ENCODE results near the gene PWP1. TPM values are rescaled to one million over a fixed set of nuclear protein-coding genes. Genes with fewer than 3 reads are reported as not detected.

PWP1 gene
- 10 to 100 TPM; 60.7 to 70.8 (median 69.0) TPM for total RNA-seq

DNA sequence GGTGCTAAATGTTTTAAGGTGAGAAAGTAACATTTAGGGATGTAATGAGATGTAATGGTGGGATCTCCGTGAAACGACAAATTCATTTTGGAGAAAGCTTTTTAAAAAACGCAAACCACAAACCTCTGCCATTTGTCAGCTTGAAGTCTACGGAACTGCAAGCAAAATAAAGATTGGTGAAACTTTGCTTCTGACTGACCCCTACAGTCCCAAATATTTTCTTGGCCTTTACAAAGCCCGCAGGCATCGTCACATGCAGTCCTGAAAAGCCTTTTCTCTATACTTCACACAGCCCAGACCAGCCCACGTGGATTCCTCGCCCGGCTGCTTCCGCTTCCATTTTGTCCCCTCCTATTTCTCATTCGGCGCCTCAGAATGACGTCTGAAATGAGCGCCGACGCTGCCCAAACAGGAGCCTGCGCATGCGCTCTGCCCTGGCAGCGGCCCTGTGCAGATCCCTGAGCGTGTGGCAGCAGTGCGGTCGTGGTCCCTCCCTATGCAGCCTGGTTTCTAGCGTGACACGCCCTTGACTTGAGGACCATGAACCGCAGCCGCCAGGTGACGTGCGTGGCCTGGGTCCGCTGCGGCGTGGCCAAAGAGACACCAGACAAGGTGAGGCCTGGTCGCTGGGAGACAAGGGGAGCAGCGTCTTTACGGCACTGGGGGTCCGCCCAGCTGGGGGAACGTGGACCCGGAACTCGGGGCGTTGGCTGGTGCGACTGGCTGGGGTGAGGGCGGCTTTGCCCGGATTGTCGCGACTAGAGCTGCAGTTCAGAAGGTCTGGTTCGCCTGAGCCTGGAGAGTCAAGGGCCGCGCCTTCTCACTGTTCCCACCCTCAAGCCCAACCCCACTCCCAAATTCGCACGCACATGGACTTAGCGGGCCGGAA is at the start of gene PWP1:
Gene PWP1 (plus strand): TSS at position 440 of the 889 bp plus-strand sequence. CDS start 101 bp downstream, at position 541.
- TF ChIP-seq, protein P1, sequence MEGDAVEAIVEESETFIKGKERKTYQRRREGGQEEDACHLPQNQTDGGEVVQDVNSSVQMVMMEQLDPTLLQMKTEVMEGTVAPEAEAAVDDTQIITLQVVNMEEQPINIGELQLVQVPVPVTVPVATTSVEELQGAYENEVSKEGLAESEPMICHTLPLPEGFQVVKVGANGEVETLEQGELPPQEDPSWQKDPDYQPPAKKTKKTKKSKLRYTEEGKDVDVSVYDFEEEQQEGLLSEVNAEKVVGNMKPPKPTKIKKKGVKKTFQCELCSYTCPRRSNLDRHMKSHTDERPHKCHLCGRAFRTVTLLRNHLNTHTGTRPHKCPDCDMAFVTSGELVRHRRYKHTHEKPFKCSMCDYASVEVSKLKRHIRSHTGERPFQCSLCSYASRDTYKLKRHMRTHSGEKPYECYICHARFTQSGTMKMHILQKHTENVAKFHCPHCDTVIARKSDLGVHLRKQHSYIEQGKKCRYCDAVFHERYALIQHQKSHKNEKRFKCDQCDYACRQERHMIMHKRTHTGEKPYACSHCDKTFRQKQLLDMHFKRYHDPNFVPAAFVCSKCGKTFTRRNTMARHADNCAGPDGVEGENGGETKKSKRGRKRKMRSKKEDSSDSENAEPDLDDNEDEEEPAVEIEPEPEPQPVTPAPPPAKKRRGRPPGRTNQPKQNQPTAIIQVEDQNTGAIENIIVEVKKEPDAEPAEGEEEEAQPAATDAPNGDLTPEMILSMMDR (IDR thresholded peaks at IDR 0.05; ENCODE audit: low read depth), result no peak

DNA sequence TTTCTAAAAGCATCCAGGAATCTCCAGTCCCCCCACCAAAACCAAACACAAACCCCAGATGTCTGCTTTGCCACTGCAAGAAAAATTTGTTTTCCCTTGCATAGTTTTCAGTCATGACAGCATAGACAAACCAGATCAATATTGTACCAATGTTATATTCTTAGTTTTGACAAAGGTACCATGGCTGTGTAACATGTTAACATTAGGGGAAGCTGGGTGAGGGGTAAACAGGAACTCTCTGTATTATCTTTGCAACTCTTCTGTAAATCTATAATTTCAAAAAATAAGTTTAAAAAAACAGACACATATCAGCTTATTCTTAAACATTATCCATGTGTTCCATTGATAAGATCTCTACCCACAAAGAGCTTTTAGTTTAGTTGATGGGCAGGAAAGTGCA is 44.4 kb upstream of the PWP1 start:
- TF ChIP-seq, protein P1 (IDR thresholded peaks at IDR 0.05; ENCODE audit: low read depth), result no peak

DNA sequence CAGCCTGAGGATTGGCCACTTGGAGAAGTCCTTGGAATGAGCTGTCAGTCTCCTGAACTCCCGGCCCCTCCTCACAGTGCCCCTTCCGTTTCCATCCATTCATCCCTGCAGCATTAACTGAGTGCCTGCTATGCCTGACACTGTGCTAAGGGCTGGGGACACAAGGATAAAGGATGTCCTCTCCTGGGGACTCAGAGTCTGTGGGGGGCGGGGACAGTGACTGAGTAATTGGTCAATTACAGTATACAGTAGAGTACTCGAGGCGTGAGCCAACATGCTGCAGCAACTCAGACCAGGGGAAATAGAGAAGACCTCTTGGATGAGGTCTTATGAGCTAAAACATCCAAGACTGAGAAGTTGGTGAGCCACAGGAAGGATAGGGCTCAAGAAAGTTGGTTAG is 43.4 kb upstream of the PWP1 start:
- TF ChIP-seq, protein P1 (IDR thresholded peaks at IDR 0.05; ENCODE audit: low read depth), result no peak

DNA sequence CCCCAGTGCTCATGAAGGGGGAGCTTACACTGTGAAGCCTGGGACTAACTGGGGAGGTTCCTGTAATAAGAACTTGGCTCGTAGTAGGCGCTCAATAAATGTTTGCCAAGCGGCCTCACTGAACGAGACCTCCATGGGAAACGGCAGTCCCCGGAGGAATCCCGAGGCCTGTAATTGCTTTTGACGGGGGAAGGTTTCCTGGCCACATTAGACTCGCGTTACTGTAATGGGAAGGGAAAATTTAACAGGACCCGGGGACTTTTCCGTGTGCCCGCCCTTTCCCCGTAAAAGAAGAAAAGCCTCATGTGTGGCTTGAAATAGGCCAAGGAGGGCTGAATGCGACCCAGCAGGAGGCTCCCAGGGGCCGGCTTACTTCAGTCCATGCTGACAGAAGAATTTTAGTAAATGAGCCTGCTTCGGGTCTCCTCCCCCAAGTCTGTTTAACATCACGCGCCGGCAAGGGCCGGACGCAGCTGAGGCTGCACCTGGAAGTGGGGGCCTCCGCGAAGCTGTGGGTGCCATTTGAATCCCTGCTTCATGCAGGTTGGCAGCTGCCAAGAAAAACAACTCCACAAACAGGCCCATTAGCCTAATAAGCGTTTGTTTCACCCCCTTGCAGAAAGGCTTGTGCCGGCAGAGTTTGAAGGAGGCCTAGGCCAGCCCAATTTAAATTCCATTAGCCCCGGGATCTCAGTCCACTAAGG is 39.8 kb upstream of the PWP1 start:
- TF ChIP-seq, protein P1 (IDR thresholded peaks at IDR 0.05; ENCODE audit: low read depth), result no peak

DNA sequence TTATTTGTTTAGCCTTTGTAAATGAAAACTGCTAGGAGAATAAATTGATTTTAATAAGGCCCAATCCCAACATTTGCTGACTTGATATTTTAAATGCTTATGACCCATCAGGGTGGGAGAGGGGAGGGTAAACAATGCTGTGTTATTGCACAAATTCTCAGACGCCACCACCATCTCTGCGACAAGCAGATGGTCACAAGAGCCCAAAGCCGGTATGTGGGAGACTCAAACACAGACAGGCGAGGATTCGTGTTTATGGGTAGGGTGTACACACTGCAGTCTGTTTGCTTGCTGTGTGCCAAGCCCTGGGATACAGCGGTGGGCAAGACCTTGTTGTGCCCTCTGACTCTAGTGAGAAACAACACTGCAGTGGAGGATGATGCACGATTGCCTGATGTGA is 39.2 kb upstream of the PWP1 start:
- TF ChIP-seq, protein P1 (IDR thresholded peaks at IDR 0.05; ENCODE audit: low read depth), result no peak

DNA sequence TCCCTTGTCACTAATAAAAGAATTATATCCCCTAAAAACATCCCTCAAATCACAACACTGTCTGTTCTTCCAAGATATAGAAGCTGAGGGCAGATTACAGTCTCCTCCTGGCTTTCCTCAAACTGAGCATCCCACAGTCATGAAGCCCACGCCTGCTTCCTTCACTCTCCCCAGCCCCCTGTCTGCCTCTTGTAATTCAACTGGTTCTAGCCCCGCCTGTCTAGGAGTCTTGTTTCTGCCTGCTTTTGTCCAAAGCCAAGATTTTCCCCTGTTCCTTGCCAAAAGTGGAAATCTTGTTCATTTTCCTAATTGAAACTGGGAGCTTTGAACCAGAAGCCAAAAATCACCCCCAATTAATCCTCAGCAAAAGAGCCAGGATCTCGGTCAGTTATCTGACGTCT is 35.9 kb upstream of the PWP1 start:
- TF ChIP-seq, protein P1 (IDR thresholded peaks at IDR 0.05; ENCODE audit: low read depth), result no peak

DNA sequence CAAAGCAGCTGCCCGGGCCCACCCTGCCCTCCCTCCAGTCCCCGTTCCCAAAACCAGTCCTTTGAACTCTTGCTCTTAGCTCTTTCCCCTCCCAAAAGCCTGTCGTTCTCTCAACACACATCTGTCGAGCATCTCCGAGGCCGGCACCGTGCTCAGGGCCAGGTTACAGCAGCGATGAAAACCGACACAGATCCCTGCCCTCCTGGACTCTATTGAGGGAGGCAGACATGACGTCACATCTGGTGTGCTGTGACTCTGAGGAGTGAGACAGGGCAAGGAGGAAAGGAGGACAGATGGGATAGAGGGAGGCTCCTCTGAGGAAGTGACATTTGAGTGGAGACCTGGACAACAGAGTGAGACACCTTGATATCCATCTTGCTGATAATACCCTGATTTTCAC is 34.6 kb upstream of the PWP1 start:
- TF ChIP-seq, protein P1 (IDR thresholded peaks at IDR 0.05; ENCODE audit: low read depth), result no peak
